Measurements from ENCODE around the gene ARAP3.

- no peak for TF ChIP-seq CTBP1 (IDR thresholded peaks at IDR 0.05; ENCODE audit: borderline replicate concordance)
- no peak for TF ChIP-seq ARNT (IDR thresholded peaks at IDR 0.05)
- no peak for TF ChIP-seq LEF1 (IDR thresholded peaks at IDR 0.05; ENCODE audit: borderline replicate concordance)
- TF ChIP-seq TARDBP (IDR thresholded peaks at IDR 0.05) = no peak
- TF ChIP-seq BHLHE40 (IDR thresholded peaks at IDR 0.05; ENCODE audit: borderline replicate concordance) = no peak
- TF ChIP-seq SP1 (IDR thresholded peaks at IDR 0.05) = no peak
- TF ChIP-seq FOXM1 (IDR thresholded peaks at IDR 0.05; ENCODE audit: borderline replicate concordance) = no peak
- no peak for TF ChIP-seq FOXK2 (IDR thresholded peaks at IDR 0.05)
These were observed 11.1 kb upstream of the ARAP3 start for GRCh38 chr5:141692919-141693725.

Measured in HEK293T (cell line).